ENCODE data around the gene NCS1. TPM values are rescaled to one million over a fixed set of nuclear protein-coding genes. Genes with fewer than 3 reads are reported as not detected.

The NCS1 gene
- total RNA-seq, 4 donors from 2014 or later: 105 to 231 (median 127) TPM

DNA sequence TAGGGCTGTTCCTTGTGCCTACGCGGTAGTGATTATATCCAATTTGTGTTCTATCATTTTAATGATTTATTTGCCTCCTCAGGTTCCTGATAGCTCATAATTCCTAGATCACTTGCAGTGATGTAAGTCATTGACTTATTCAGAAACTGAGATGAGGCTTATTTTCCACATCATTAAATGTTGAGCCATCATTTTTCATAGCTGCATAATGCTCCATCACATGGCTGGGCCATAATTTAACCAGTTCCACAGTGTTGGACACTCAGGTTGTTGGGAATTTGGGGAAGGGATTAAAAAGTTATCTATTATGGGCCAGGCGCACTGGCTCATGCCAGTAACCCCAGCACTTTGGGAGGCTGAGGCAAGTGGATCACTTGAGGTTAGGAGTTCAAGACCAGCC lies 57.6 kb downstream of the NCS1 start:
- 50 to 64% methylated on average over 2 to 3 of the region's 3 CpGs for WGBS, 2 donors (ENCODE audit: low coverage in 1 of 2)
- Histone ChIP-seq H3K36me3 (peaks cover 0 to 85% of the 10 kb centered on the region in 2 donors), H3K27ac (peak overlapping the region in 1 of 4 donors; percentile 48)

DNA sequence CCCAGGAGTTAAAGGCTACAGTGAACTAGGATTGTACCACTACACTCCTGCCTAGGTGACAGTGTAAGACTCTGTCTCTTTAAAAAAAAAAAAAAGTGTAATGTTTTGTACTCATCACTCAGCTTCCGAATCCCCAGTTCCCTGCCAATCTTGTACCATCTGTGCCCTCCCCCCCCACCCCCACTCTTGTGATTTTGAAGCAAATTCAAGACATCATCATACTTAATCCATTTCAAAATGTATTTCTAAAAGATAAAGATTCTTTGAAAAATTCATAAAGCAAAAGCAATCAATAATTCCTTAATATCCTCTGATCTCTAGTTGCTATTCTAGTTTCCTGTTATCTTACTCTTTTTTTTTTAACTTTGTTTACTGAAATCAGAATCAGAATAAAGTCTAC lies 58.4 kb downstream of the NCS1 start:
- TF ChIP-seq EP300 (IDR thresholded peaks at IDR 0.05) (no peak), POLR2AphosphoS5 (IDR thresholded peaks at IDR 0.05) (no peak), POLR2A (IDR thresholded peaks at IDR 0.05) (no peak)
- TF ChIP-seq, protein P1, sequence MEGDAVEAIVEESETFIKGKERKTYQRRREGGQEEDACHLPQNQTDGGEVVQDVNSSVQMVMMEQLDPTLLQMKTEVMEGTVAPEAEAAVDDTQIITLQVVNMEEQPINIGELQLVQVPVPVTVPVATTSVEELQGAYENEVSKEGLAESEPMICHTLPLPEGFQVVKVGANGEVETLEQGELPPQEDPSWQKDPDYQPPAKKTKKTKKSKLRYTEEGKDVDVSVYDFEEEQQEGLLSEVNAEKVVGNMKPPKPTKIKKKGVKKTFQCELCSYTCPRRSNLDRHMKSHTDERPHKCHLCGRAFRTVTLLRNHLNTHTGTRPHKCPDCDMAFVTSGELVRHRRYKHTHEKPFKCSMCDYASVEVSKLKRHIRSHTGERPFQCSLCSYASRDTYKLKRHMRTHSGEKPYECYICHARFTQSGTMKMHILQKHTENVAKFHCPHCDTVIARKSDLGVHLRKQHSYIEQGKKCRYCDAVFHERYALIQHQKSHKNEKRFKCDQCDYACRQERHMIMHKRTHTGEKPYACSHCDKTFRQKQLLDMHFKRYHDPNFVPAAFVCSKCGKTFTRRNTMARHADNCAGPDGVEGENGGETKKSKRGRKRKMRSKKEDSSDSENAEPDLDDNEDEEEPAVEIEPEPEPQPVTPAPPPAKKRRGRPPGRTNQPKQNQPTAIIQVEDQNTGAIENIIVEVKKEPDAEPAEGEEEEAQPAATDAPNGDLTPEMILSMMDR (IDR thresholded peaks at IDR 0.05): no peak
- Histone ChIP-seq H3K9me3 (peaks cover 0 to 14% (median 2%) of the 10 kb centered on the region in 3 donors), H3K4me1 (peaks cover 0 to 10% (median 3%) of the 10 kb centered on the region in 3 donors), H3K4me3 (no peak overlapping the region), H3K27ac (peak overlapping the region in 2 of 4 donors; percentile 30 to 48), H3K36me3 (peaks cover 0 to 79% of the 10 kb centered on the region in 2 donors), H3K27me3 (no peaks in the 10 kb centered on the region)
- no peak for ATAC-seq
- WGBS, 2 donors (ENCODE audit: low coverage in 1 of 2): 0 to 26% methylated on average over 1 of the region's 1 CpG

More for the DNA sequence above, 57.6 kb downstream of the NCS1 start:
- peaks cover 0 to 1% (median 0%) of the 10 kb centered on the region in 3 donors for H3K4me1 ChIP-seq
- peaks cover 0 to 14% (median 2%) of the 10 kb centered on the region in 3 donors for H3K9me3 ChIP-seq
- no peaks in the 10 kb centered on the region for H3K27me3 ChIP-seq
- TF ChIP-seq, protein P1 (IDR thresholded peaks at IDR 0.05): no peak
- H3K4me3 ChIP-seq: no peak overlapping the region
- no peak for ATAC-seq

DNA sequence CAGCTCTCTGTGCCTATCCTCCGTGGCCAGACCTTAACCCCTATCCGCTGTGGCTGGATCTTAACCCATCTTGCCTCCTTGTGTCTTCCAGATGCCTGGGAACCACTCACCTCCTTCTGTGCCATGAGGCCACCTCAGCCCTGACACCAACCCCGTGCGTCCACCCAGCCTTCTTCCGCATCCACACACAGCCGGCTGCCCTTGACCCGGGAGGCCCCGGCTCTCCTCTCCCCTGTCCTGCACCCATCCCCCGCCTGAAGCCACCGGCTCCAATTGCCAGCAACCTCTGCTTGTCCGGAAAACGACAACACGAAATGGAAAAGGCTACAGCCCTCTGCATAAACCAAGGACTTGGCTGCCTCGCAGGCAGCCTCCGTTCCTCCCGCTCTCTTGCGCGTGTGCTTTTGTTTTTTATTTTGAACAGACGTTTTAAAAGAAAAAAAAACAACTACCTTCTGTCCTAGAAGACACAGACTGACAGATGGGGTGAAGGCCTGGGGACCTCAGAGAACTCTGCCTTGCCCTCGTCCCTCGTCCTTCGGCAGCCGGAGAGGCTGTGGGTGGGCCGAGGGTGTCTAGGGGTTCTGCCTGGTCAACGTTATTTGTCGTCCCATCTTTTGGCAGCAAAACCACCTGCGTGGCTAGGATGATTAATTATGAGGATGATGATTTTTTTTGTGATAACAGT lies 60.8 kb downstream of the NCS1 start:
- no peak for ATAC-seq
- Histone ChIP-seq H3K36me3 (peaks cover 0 to 55% of the 10 kb centered on the region in 2 donors), H3K27ac (peak overlapping the region in 2 of 4 donors; percentile 84 to 87), H3K4me3 (no peak overlapping the region), H3K9me3 (peaks cover 0 to 3% (median 0%) of the 10 kb centered on the region in 3 donors), H3K27me3 (no peaks in the 10 kb centered on the region), H3K4me1 (peaks cover 0 to 33% (median 10%) of the 10 kb centered on the region in 3 donors)
- TF ChIP-seq, protein P1 (IDR thresholded peaks at IDR 0.05): no peak
- TF ChIP-seq EP300 (IDR thresholded peaks at IDR 0.05): no peak
- no peak for TF ChIP-seq POLR2A (IDR thresholded peaks at IDR 0.05)
- no peak for TF ChIP-seq POLR2AphosphoS5 (IDR thresholded peaks at IDR 0.05)
- WGBS, 2 donors (ENCODE audit: low coverage in 1 of 2): 54 to 70% methylated on average over 18 to 20 of the region's 27 CpGs

DNA sequence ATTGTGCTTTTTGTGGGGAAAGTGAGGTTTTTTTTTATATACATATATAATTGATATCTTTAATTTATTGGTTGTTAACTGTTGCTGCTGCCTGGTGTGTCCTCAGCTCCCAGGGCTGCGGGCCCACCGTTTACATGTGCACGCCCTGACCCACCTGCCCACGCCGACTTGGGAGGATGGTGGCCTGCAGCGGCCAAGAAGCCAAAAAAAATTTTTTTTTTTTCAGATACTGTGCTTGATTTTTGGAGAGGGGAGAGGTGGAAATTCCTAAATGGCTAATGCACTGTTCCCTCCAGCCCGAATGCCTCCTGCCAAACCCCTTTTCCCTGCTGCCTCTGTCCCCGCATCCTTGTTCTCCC lies 61.4 kb downstream of the NCS1 start:
- Histone ChIP-seq H3K9me3 (no peaks in the 10 kb centered on the region), H3K27ac (peak overlapping the region in 3 of 4 donors; percentile 82 to 87 (median 84)), H3K27me3 (no peaks in the 10 kb centered on the region), H3K36me3 (peaks cover 0 to 50% of the 10 kb centered on the region in 2 donors), H3K4me1 (peaks cover 0 to 33% (median 10%) of the 10 kb centered on the region in 3 donors), H3K4me3 (no peak overlapping the region)
- ATAC-seq: no peak
- TF ChIP-seq, protein P1 (IDR thresholded peaks at IDR 0.05): no peak
- TF ChIP-seq POLR2A (IDR thresholded peaks at IDR 0.05): no peak
- TF ChIP-seq POLR2AphosphoS5 (IDR thresholded peaks at IDR 0.05): no peak
- TF ChIP-seq EP300 (IDR thresholded peaks at IDR 0.05): no peak
- 86% methylated on average over 8 of the region's 8 CpGs; no CpG with 5 or more reads in 1 of the 2 donors for WGBS, 2 donors (ENCODE audit: low coverage in 1 of 2)

All from gastroesophageal sphincter (tissue), 4 donors.